ENCODE results near the gene CTRB2. TPM values are rescaled to one million over a fixed set of nuclear protein-coding genes. Genes with fewer than 3 reads are reported as not detected.
"Not testable (repeated sequence)": the region's sequence is repeated elsewhere in the genome, so short reads cannot be mapped to it uniquely, and the experiment has no call there.

CTRB2 gene
- polyA plus RNA-seq, 1 experiment, result not detected

- no peaks in the 10 kb centered on the region; the same call in 1 of the 2 replicates for H3K9me3 ChIP-seq (ENCODE audit: control insufficient read depth, insufficient read depth, low read length)
- ChIA-PET POLR2A (no interaction called here), CTCF (interaction anchor here (1.3 to 3.0 kb wide), 2 partner anchors 19 to 26 kb away, joined by 4 to 12 read pairs; no protein-coding TSS in a partner anchor)
- H3K27me3 ChIP-seq (ENCODE audit: control insufficient read depth, insufficient read depth, low read length), result peaks cover 3% of the 10 kb centered on the region
- no peak for DNase-seq (ENCODE audit: low read depth, low spot score)
- TF ChIP-seq, protein P1, sequence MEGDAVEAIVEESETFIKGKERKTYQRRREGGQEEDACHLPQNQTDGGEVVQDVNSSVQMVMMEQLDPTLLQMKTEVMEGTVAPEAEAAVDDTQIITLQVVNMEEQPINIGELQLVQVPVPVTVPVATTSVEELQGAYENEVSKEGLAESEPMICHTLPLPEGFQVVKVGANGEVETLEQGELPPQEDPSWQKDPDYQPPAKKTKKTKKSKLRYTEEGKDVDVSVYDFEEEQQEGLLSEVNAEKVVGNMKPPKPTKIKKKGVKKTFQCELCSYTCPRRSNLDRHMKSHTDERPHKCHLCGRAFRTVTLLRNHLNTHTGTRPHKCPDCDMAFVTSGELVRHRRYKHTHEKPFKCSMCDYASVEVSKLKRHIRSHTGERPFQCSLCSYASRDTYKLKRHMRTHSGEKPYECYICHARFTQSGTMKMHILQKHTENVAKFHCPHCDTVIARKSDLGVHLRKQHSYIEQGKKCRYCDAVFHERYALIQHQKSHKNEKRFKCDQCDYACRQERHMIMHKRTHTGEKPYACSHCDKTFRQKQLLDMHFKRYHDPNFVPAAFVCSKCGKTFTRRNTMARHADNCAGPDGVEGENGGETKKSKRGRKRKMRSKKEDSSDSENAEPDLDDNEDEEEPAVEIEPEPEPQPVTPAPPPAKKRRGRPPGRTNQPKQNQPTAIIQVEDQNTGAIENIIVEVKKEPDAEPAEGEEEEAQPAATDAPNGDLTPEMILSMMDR (IDR thresholded peaks at IDR 0.05; ENCODE audit: low read depth, low read length), result no peak
- no peak overlapping the region for H3K4me3 ChIP-seq (ENCODE audit: low read depth, low read length)
- no peak overlapping the region for H3K27ac ChIP-seq (ENCODE audit: low read depth, low read length)
These were observed 1.4 kb upstream of the CTRB2 start for GRCh38 chr16:75208242-75208825.

DNA sequence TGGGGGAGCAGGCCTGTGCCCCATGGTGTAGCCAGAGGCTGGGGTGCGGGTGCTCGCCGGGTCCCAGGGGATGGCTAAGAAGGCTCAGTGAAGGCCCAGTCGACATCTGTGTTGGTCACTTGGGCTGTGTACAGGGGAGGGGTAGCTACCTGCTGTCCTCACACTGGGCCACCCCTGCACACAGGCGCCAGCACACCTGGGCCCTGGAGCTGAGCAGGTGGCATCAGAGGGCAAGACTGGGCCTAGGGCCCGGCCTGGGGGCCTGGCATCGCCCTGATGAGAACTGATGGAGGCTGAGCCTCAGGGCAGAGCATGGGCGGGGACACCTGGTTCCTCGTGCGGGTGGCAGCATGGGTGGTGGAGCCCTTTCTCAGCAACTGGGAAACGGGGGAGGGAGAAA is 870 bp upstream of the CTRB2 start:
- Histone ChIP-seq H3K27ac (ENCODE audit: low read depth, low read length) (no peak overlapping the region), H3K4me3 (ENCODE audit: low read depth, low read length) (no peak overlapping the region), H3K9me3 (ENCODE audit: control insufficient read depth, insufficient read depth, low read length) (no peaks in the 10 kb centered on the region; the same call in 1 of the 2 replicates), H3K27me3 (ENCODE audit: control insufficient read depth, insufficient read depth, low read length) (peaks cover 3% of the 10 kb centered on the region)
- POLR2A ChIA-PET, result interaction anchor here (2.1 kb wide), 1 partner anchor 17 kb away, joined by 16 read pairs; no protein-coding TSS in a partner anchor
- TF ChIP-seq, protein P1 (IDR thresholded peaks at IDR 0.05; ENCODE audit: low read depth, low read length), result no peak
- no peak for DNase-seq (ENCODE audit: low read depth, low spot score)
- CTCF ChIA-PET, result interaction anchor here (3.0 kb wide), 1 partner anchor 26 kb away, joined by 12 read pairs; no protein-coding TSS in a partner anchor

DNA sequence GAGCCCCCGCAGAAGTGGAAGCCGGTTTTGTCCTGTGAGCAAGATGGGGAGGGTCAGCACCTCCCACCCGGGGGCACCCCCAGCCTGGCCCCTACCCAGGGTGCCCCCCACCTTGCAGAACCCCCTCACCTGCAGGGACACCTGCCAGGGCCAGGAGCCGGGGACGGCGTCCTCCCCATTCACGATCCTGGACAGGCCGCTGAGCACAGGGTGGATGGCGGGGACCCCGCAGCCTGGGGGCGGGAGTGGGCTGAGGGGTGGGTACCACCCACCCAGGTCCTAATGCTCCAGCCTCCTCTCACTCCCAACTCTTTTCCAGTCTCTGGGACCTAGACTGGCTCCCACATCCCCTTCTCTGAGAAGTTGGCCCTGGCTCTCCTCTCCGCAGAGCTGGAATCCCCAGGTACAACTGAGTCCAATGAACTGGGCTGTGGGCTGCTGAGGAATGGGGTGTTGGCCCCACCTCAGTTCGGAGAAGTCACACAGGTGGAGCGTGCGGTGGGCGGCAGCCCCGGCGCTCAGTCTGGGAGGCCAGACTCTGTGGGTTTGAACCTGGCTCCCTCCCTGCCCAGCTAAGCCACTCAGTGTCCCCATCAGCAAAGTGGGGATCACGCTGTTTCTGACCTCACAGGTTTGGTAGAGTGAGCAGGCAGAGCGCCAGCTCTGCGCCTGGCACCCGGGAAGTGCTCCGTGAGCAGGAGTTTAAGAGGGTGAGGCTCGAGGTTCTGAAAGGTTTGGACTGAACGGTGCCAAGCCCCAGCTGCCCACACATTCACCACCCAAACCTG is 806 bp downstream of the CTRB2 start:
- not testable (repeated sequence) for H3K27me3 ChIP-seq (ENCODE audit: control insufficient read depth, insufficient read depth, low read length); DNase-seq (ENCODE audit: low read depth, low spot score); H3K27ac ChIP-seq (ENCODE audit: low read depth, low read length); H3K9me3 ChIP-seq (ENCODE audit: control insufficient read depth, insufficient read depth, low read length); H3K4me3 ChIP-seq (ENCODE audit: low read depth, low read length)
- ChIA-PET CTCF (interaction anchor here (1.2 to 1.7 kb wide), 3 partner anchors 28 to 259 kb away, joined by 4 to 5 read pairs (median 4); no protein-coding TSS in a partner anchor), POLR2A (interaction anchor here (0.6 to 2.1 kb wide), 2 partner anchors 19 to 22 kb away, joined by 3 to 16 read pairs; no protein-coding TSS in a partner anchor)

GRCh38 chr16:75205438-75205837 is 1.5 kb downstream of the CTRB2 start:
- H3K27ac ChIP-seq (ENCODE audit: low read depth, low read length); H3K9me3 ChIP-seq (ENCODE audit: control insufficient read depth, insufficient read depth, low read length); H3K27me3 ChIP-seq (ENCODE audit: control insufficient read depth, insufficient read depth, low read length); POLR2A ChIA-PET; DNase-seq (ENCODE audit: low read depth, low spot score); CTCF ChIA-PET; H3K4me3 ChIP-seq (ENCODE audit: low read depth, low read length): not testable (repeated sequence)

DNA sequence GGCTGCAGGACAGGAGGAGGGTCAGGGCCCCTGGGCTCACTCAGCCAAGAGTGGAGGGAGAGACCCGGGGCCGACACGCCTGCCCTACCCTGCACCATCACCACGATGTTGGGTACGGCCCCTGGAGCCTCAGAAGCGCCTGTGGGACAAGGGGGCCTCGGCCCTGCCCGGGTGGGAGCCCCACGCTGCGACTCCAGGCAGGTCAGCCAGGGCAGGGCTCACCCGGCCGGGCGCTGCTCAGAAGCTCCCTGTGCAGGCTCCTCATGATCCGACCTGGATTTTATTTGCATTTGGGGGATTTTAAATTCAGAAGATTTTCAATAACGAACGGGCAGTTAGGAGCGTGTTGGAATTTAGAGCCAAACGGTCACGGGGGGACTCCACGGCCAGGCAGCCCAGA is 2.1 kb downstream of the CTRB2 start:
- POLR2A ChIA-PET, result not testable (repeated sequence)
- CTCF ChIA-PET, result interaction anchor here (1.1 kb wide), 1 partner anchor 180 kb away, joined by 3 read pairs; no protein-coding TSS in a partner anchor

GRCh38 chr16:75204410-75204758 is 2.6 kb downstream of the CTRB2 start:
- CTCF ChIA-PET, result interaction anchor here (1.1 kb wide), 1 partner anchor 181 kb away, joined by 3 read pairs; no protein-coding TSS in a partner anchor

More for the DNA sequence above, 2.1 kb downstream of the CTRB2 start:
- not testable (repeated sequence) for H3K27ac ChIP-seq (ENCODE audit: low read depth, low read length); DNase-seq (ENCODE audit: low read depth, low spot score); H3K9me3 ChIP-seq (ENCODE audit: control insufficient read depth, insufficient read depth, low read length); H3K27me3 ChIP-seq (ENCODE audit: control insufficient read depth, insufficient read depth, low read length); H3K4me3 ChIP-seq (ENCODE audit: low read depth, low read length)

More at GRCh38 chr16:75204410-75204758, 2.6 kb downstream of the CTRB2 start:
- POLR2A ChIA-PET, result interaction anchor here (0.6 kb wide), 1 partner anchor 368 kb away, joined by 4 read pairs; no protein-coding TSS in a partner anchor
- Histone ChIP-seq H3K4me3 (ENCODE audit: low read depth, low read length) (no peak overlapping the region), H3K27me3 (ENCODE audit: control insufficient read depth, insufficient read depth, low read length) (no peaks in the 10 kb centered on the region), H3K27ac (ENCODE audit: low read depth, low read length) (no peak overlapping the region), H3K9me3 (ENCODE audit: control insufficient read depth, insufficient read depth, low read length) (no peaks in the 10 kb centered on the region; the same call in 1 of the 2 replicates)
- DNase-seq (ENCODE audit: low read depth, low spot score), result no peak
- TF ChIP-seq, protein P1 (IDR thresholded peaks at IDR 0.05; ENCODE audit: low read depth, low read length), result no peak
